Coronary artery (tissue), 2 donors: ENCODE results near the gene ARHGAP9.
A peak's percentile ranks its signal among the peaks of the same experiment; 100 is the strongest.

Experiments
- DNase-seq: peaks from one replicate; pipeline ENCODE4 v3.0.0-alpha.2; 2017; ENCODE audit warnings: low spot score
- H3K27ac ChIP-seq, 2 donors: fragments of 200-600 bp; sonication (generic); one replicate each; pipeline ENCODE4 v1.5.1; 2016 to 2019
- H3K4me3 ChIP-seq: fragments of 200-600 bp; sonication (generic); 2 replicates; pipeline ENCODE4 v1.5.1; 2016; ENCODE audit warnings: mild to moderate bottlenecking, moderate library complexity
- CTCF ChIP-seq: fragments of 200-600 bp; sonication (generic); IDR thresholded peaks from one replicate; pipeline ENCODE4 v1.5.1; 2019; ENCODE audit warnings: antibody characterized with exemption

Gene ARHGAP9

GRCh38 chr12:57488402-57489156 is 8.9 kb upstream of the ARHGAP9 start:
- DNase-seq, result no peak
- peak overlapping the region; percentile 62 to 96 for H3K27ac ChIP-seq
- no peak for TF ChIP-seq CTCF

GRCh38 chr12:57487597-57488401 is 8.1 kb upstream of the ARHGAP9 start, which contains the start of gene MARS1:
TSS of gene MARS1 (plus strand) at chr12:57488068. CDS start at chr12:57488091, 23 bp downstream.
- no peak for TF ChIP-seq CTCF
- H3K4me3 ChIP-seq, result peak within 1 kb of the TSS; percentile 100
- peak; percentile 94 for DNase-seq
- peak within 1 kb of the TSS; percentile 62 to 96 for H3K27ac ChIP-seq

More at GRCh38 chr12:57488402-57489156, 8.9 kb upstream of the ARHGAP9 start:
- peak overlapping the region; percentile 100 for H3K4me3 ChIP-seq

GRCh38 chr12:57487055-57487596 is 7.5 kb upstream of the ARHGAP9 start:
- TF ChIP-seq CTCF, result no peak
- Histone ChIP-seq H3K27ac (peak overlapping the region in 1 of 2 donors; percentile 58), H3K4me3 (peak overlapping the region; percentile 100)
- no peak for DNase-seq

GRCh38 chr12:57485695-57486094 is 6.0 kb upstream of the ARHGAP9 start:
- TF ChIP-seq CTCF, result no peak
- no peak for DNase-seq
- Histone ChIP-seq H3K4me3 (no peak overlapping the region), H3K27ac (no peak overlapping the region)

GRCh38 chr12:57483466-57483865 is 3.8 kb upstream of the ARHGAP9 start:
- H3K4me3 ChIP-seq, result no peak overlapping the region
- H3K27ac ChIP-seq, result no peak overlapping the region
- no peak for DNase-seq
- TF ChIP-seq CTCF, result no peak

GRCh38 chr12:57481671-57482070 is 2.0 kb upstream of the ARHGAP9 start:
- no peak for TF ChIP-seq CTCF
- no peak for DNase-seq
- H3K27ac ChIP-seq, result no peak overlapping the region
- no peak overlapping the region for H3K4me3 ChIP-seq
